SHP77 treated with DMSO at 0.1 percent for 48 hours (cell line): ENCODE results near the gene CYP21A2.
"Not testable (repeated sequence)": the region's sequence is repeated elsewhere in the genome, so short reads cannot be mapped to it uniquely, and the experiment has no call there.

Experiments
- DNase-seq: peaks from one replicate; lab custom pipeline; 2025; lab: John Stamatoyannopoulos, UW

CYP21A2 gene

DNA sequence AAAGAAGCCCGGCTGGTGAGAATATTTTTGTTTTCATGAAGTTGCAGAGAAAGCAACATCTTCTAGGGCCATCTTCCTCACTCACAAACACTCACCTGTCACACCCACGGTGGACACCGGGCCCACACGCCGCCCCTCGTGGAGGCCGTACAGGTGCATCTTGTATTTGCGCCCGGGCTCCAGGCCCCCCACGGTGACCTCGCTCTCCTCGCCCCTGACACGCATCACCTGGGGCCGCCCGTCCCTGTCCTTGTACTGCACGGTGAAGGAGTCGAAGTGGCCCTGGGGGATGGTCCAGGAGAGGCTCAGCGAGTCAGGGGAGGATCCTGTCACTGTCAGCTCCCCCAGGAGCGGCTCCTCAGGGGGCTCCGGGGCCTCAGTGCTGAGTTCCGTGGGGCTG, 17.5 kb downstream of the CYP21A2 start:
- not testable (repeated sequence) for DNase-seq

DNA sequence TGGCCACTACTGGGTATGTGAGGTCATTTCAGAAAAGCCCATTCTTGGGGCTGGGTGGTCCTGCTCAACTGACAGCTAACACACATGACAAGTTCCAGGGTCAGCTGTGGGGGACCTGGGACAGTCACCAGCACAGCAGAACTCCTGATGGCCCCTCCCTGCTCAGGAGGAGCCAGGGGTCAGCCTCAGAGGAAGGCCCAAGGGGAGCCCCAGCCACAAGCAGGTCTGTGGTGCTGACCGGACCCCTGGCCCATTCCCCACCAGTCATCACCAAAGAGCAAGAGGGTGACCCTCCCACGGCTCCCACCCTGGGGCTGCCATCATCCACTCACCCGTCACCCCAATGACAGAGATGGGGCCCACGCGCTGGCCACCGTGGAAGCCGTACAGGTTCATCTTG, 18.0 kb downstream of the CYP21A2 start:
- DNase-seq, result no peak

DNA sequence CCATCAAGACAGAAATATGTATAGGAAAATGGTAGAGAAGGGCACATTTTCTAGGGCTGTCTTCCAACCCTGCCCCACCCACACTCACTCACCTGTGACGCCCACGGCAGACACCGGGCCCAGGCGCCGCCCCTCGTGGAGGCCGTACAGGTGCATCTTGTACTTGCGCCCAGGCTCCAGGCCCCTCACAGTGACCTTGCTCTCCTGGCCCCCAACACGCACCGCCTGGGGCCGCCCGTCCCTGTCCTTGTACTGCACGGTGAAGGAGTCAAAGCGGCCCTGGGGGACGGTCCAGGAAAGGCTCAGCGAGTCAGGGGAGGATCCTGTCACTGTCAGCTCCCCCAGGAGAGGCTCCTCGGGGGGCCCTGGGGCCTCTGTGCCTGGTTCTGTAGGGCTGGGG, 19.8 kb downstream of the CYP21A2 start:
- no peak for DNase-seq

DNA sequence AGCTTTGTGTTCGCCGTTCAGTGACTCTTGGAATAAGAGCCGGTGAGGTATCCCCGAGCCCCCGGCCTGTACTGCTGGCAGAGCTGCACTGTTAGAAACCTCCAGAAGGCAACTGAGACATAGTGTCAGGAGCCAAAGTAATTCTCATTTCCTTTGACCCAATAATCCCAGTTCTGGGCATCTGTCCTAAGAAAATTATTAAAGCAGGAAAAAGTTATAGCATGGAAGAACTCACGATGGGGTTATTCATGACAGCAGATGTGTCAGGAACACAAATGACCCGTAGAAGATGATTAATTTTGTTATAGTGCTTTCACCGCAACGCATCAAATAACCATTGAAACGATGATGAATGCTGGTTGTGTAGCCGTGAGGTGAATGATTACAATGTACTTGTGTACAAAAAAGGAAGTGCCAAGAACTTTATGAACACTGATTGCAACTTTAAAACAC, 20.3 kb downstream of the CYP21A2 start:
- DNase-seq, result no peak

DNA sequence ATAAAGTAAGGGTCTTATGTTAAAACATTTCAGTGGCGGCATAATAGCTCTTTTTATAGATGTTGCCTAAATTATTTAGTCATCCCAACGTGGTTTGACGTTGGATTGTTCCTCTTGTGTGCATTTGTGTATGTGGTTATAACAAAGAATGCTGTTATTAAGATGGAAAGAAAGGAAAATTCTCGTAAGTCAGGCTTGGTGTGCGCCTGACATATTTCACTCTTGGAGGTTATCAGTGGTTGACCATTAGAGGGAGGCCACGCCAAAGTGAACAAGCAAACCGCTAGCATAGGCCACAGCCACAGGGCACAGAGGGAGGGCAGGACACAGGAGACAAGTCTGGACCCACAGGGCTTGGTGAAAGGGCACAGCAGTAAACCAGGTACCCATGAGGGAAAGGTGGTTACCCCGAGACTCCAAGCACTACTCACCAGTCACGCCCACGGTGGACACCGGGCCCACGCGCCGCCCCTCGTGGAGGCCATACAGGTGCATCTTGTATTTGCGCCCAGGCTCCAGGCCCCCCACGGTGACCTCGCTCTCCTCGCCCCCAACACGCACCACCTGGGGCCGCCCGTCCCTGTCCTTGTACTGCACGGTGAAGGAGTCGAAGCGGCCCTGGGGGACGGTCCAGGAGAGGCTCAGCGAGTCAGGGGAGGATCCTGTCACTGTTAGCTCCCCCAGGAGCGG, 22.9 kb downstream of the CYP21A2 start:
- no peak for DNase-seq

DNA sequence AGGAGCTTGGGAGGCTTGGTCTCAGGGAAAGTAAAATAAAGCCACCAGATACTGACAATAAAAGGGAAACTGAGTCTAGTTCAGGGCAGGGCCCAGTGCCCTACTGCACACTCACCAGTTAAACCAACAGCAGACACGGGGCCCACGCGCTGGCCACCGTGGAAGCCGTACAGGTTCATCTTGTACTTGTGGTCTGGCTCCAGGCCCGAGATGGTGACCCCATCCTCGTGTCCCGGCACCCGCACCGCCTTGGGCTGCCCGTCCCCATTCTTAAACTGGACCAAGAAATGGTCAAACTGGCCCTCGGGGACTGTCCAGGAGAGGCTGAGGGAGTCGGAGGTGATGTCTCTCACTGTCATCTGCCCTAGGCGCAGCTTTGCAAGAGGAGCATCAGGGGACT, 26.5 kb downstream of the CYP21A2 start:
- DNase-seq, result no peak

DNA sequence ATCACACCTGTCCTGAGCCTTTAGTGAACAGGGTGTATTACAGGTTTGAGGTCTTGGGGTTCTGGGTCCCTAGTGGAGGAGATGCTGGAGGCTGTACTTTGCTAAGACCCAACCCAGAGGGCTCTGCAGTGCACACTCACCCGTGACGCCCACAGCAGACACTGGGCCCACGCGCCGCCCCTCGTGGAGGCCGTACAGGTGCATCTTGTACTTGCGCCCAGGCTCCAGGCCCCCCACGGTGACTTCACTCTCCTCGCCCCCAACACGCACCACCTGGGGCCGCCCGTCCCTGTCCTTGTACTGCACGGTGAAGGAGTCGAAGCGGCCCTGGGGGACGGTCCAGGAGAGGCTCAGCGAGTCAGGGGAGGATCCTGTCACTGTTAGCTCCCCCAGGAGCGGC, 29.3 kb downstream of the CYP21A2 start:
- not testable (repeated sequence) for DNase-seq

DNA sequence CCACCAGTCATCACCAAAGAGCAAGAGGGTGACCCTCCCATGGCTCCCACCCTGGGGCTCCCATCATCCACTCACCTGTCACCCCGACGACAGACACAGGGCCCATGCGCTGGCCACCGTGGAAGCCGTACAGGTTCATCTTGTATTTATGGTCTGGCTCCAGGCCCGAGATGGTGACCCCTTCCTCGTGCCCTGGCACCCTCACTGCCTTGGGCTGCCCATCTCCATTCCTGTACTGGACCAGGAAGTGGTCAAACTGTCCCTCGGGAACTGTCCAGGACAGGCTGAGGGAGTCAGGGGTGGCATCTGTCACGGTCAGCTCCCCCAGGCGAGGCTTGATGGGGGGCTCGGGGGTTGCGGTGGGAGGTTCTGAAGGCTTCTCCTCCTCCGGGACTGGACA, 30.1 kb downstream of the CYP21A2 start:
- DNase-seq, result not testable (repeated sequence)

DNA sequence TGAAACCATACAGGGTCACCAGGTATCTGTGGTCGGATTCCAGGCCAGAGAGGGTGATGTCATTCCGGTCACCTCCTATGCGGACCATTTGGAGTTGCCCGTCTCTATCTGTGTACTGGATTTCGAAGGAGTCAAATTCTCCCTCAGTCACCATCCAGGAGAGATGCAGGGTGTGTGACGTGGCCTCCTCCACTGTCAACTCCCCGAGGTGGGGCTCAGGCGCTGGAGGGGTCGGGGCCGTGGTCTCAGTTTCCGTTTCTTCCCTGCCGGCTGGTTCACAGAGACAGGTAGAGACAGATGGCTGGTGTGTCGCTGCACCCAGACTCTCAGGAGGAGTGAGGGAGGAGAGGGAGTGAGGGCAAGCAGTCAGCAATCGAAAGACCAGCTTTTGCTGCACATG, 30.7 kb downstream of the CYP21A2 start:
- no peak for DNase-seq

DNA sequence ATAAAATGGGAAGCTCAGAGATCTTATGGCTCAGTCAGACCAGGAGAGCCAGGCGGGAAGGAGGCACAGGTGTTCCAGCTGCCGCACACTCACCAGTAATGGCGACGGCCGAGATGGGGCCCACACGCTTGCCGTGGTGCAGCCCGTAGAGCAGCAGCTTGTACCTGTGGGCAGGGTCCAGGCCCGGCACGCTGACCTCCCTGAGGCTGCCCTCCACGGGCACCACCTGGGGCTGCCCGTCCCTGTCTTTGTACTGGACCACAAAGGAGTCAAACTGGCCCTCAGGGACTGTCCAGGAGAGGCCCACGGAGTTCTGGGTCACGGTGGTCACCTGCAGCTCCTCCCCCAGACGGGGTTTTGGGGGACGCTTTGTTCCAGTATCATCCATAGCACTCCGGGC, 31.2 kb downstream of the CYP21A2 start:
- DNase-seq, result no peak

DNA sequence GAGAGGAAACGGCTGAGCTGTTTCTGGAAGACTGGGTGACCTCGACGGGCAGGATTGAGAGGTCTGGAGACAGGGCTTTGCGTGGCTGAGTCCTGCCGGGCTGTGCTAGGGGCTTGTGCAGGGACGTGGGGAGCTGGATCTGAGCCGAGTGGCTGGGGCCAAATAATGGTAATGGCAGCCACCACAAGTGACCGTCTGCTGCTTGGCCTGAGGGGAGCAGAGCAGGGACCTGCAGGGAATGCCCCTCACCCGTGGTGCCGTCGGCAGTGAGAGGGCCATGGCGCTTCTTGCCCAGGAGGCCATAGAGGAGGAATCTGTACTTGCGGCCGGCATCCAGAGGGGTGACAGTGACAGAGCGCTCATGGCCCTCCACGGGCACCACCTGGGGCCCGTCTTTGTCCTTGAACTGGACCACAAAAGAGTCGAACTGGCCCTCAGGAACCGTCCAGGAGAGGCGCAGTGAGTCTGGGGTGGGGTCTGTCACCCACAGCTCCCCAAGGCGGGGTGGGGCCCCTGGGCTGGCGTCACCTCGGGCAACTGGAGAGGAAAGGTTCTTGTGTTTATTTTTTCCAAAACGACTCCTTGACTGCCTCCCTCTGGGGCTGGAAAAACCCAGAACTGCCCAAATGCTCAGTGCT, 31.8 kb downstream of the CYP21A2 start:
- no peak for DNase-seq

DNA sequence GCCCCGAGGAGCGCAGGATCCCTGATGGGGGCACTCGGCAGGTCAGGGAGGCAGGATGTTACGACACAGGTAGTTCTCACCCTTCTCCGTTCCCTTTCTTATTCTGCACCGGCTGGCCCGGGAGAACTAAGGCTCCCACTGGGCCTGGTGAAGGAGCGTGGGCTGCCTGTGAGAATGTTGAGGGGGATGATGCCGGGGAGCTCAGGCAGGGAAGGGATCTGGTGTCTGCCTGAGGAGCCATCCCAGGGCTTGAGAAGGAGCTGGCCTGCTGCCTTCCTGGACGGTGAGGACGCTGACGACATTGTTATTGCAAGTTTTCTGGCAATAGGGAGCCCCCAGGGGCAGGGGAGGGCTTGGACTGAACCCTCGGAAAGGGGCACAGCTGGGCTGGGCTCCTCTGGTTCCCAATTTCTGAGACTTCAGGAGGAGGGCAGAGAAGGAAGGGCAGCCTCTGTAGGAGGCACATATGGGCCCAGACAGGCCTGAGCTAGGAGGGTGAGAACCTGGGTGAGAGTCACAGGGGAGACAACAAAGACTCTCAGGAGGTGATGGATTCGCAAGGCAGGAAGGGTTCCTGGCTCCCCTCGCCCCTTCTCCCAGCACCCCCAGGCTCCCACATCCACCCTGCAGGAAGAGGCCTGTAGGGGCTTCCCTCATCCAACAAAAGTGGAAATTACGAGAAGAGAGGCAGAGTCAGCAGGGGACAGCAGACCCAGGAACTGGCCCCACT, 32.8 kb downstream of the CYP21A2 start:
- DNase-seq, result no peak

DNA sequence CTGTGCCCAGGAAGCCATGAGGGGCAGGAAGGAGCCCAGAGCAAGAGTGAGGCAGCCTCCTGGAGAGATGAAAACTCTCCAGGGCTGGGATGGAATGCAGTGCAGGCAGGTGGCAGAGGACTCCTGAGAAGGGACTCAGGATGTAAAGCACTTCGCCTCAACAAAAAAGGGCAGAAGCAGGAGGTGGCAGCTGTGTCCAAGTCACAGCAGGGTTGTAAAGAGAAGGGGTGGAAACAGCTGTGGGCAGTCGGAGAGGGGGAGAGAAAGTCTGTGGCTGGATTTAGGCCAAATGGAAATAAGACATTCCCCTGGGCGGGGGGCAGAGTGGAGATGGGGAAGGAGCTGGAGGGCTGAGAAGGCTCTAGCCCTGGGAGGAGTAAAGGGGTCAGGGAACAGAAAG, 34.9 kb downstream of the CYP21A2 start:
- no peak for DNase-seq

DNA sequence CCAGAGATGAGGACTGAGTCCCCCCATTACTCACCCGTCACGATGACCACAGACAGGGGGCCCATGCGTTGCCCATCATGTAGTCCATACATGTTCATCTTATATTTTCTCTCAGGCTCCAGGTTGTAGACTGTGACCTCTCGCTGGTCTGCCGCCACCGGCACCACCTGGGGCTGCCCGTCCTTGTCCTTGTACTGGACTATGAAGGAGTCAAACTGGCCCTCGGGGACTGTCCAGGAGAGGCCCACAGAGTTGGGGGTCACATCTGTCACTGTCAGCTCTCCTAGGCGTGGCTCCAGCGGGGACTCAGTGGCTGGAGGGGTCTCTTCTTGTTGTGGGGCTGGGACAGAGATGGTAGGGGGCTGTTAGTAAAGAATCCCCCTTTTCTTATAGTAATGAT, 35.4 kb downstream of the CYP21A2 start:
- no peak for DNase-seq

DNA sequence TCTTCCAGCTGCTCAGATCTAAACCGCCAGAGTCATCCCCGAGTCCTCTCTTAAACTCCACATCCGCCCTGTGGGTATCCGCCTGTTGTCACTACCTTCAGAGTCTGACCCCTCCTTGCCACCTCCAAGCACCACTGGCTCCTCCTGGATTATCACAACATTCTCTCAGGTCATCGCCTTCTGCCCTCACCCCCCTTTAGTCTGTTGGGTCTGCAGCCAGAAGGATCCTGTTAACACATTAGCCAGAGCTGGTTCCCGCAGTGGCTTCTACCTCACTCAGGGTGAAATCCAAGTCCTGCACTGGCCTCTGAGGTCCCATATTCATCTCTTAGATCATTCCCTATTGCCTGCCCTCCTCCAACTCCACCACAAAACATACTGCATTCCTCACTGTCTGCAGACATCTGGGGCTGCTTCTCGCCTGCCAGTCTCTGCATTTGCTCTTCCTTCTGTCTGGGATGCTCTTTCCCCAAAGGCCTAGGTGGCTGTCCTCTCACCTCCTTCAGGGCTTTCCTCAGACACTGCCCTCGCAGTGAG, 36.8 kb downstream of the CYP21A2 start:
- DNase-seq, result no peak

DNA sequence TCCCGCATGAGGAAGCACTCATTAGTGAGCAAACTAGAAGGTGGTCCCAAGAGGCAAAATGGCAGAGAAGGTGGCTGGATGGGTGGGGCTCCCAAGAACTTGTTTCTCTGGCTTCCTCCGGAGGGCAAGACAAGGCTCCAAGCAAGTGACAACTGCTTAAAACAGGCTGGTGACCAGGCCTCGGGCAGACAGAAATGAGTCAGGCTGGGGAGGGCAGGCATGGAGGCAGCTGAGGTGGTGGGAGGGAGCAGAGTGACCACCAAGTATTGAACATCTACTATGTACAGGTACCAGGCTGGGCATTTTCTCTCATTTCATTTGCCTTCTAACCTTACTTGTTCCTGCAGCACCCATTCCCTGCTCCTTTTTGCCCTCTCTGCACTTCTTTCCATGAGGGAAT, 37.6 kb downstream of the CYP21A2 start:
- DNase-seq, result no peak

DNA sequence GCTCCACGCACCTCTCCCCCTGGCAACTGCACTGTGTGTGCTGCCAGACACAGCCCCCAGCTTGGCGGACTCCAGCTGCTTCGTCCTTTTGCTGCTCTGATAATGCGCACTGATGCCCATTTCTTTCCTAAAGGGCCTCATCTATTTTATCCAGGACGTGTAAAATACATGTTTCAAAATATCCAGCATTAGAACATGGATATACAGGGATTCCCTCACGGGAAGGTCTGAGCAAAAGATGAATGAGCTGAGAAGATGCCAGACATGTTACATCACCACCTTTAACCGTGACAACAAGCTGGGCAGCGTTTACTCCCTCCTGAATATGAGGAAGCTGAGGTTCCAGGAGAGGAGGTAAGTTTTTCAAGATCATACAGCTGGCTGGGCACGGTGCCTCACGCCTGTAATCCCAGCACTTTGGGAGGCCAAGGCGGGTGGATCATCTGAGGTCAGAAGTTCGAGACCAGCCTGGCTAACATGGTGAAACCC, 38.1 kb downstream of the CYP21A2 start:
- no peak for DNase-seq

DNA sequence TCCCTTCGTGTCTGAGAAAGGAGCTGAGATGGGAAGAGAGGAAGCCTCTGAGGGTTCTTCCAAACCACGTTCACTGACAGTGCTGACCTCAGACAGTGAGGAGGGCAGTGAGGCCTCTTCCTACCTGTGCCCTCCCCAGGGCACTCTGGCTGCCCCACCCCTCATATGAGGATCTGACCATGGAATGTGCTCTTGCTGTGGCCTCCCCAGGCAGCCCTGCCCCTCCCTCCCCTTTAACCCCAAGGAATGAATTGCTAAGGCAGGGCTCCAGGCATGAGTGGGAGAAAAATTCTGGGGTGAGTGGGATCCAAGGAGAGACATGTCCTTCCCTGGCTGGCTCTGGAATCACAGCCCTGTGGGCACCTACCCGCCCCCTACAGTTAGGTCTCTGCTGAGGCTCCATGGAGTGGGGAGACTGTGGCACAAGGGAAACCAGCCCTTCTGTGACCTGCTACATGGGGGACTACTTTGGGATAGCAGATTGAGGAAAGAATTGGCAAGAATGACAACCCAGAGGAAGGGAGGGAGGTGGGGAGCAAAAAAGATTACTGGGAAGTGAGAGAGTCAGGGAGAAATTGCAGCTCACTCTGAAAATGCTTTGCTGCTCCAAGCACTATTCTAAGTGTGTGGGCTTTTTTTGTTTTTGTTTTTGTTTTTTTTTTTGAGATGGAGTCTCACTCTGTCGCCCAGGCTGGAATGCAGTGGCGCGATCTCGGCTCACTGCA, 41.5 kb downstream of the CYP21A2 start:
- no peak for DNase-seq

DNA sequence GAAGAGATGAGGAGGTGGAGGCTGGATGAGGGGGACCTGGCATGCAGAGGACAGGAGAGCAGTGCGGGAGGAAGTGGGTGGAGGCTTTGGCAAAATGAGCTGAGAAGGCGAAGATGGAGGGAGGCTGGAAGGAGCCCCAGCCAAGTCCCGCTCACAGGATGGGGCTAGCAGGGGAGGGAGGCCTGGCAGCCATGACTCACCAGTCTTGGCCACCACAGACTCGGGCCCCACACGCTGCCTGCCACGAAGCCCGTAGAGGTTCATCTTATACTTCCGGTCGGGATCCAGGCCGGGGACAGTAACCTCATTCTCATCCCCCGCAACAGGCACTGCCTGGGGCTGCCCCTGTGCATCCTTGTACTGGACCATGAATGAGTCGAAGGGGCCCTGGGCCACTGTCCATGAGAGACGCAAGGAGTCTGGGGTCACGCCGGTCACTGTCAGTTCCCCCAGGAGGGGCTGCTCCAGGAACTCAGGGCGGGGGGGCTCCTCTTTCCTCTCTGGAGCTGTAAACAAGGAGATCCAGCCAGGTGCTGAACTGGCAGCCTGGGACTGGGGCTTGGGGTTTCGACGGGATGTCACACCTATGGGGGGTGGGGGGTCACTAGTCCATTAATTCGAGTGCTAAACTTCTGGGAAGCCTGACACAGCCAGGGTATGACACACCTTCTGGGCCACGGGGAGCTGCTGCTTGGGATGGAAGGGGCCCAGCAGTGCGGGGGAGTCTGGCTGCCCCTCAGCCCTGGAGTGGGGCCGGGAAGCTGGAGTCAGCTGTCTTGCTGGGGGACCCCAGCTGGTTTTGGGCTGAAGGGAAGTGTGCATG, 43.2 kb downstream of the CYP21A2 start:
- DNase-seq, result no peak

DNA sequence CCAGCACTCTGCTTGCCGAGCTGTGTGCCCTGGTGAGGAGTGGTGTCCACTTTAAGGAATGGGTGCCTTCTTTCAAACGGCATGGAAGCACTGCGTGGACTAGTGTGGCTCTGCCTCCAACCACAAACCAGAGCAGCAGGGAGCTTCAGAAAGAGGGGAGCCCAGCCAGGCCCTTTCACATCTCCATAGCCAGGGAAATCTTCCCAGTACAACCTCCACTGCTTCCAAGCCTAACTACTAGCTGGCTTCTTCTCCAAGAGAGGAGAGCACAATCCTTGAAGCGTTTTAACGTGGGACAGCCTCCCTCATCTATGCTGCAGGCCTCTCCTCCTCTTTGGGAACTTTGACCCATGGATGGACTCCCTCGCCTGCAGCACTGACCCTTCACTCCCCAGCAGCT, 44.3 kb downstream of the CYP21A2 start:
- no peak for DNase-seq

DNA sequence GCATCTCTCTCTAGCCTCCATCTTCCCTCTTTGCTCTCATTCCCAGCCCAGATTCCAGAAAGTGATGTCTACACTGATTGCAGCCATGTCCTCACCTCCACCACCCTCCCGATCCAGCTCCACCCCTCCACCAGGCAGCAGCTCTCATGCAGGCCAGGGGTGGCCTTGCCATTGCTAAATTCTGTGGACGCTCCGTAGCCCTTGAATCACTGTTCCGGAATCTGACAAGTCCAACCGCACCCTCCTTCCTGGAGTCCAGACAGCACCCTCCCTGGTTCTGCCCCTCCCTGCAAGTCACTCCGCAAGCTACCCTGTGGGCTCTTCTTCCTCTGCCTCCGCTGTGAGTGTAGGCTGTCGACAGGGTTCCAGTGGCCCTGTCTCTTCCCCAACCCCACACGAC, 44.7 kb downstream of the CYP21A2 start:
- DNase-seq, result no peak
